ENCODE results near the gene JAG1. TPM values are rescaled to one million over a fixed set of nuclear protein-coding genes. Genes with fewer than 3 reads are reported as not detected.

Gene JAG1
- total RNA-seq, 1 donor from 2014 or later: 70.3 TPM

GRCh38 chr20:10596710-10597121 lies 77.1 kb downstream of the JAG1 start:
- Mint-ChIP-seq H3K36me3 (ENCODE audit: low read depth) (peaks cover 2% of the 10 kb centered on the region), H3K4me1 (peaks cover 7% of the 10 kb centered on the region), H3K4me3 (no peak overlapping the region), H3K9me3 (no peaks in the 10 kb centered on the region), H3K27ac (ENCODE audit: unreplicated experiment) (no peak overlapping the region), H3K27me3 (ENCODE audit: low read depth) (no peaks in the 10 kb centered on the region)
- TF ChIP-seq, protein P1, sequence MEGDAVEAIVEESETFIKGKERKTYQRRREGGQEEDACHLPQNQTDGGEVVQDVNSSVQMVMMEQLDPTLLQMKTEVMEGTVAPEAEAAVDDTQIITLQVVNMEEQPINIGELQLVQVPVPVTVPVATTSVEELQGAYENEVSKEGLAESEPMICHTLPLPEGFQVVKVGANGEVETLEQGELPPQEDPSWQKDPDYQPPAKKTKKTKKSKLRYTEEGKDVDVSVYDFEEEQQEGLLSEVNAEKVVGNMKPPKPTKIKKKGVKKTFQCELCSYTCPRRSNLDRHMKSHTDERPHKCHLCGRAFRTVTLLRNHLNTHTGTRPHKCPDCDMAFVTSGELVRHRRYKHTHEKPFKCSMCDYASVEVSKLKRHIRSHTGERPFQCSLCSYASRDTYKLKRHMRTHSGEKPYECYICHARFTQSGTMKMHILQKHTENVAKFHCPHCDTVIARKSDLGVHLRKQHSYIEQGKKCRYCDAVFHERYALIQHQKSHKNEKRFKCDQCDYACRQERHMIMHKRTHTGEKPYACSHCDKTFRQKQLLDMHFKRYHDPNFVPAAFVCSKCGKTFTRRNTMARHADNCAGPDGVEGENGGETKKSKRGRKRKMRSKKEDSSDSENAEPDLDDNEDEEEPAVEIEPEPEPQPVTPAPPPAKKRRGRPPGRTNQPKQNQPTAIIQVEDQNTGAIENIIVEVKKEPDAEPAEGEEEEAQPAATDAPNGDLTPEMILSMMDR (conservative IDR thresholded peaks at IDR 0.05): no peak
- no peak for DNase-seq (ENCODE audit: low read depth, low spot score)

- TF ChIP-seq, protein P1 (conservative IDR thresholded peaks at IDR 0.05): no peak
- H3K36me3 Mint-ChIP-seq (ENCODE audit: low read depth): peaks cover 2% of the 10 kb centered on the region
- no peaks in the 10 kb centered on the region for H3K9me3 Mint-ChIP-seq
- H3K27me3 Mint-ChIP-seq (ENCODE audit: low read depth): no peaks in the 10 kb centered on the region
- H3K27ac Mint-ChIP-seq (ENCODE audit: unreplicated experiment): no peak overlapping the region
- no peak overlapping the region for H3K4me3 Mint-ChIP-seq
- no peak for DNase-seq (ENCODE audit: low read depth, low spot score)
- H3K4me1 Mint-ChIP-seq: peaks cover 12% of the 10 kb centered on the region
Observed at GRCh38 chr20:10595985-10596384, 77.8 kb downstream of the JAG1 start.

GRCh38 chr20:10595266-10595665 lies 78.5 kb downstream of the JAG1 start:
- DNase-seq (ENCODE audit: low read depth, low spot score): no peak
- H3K27me3 Mint-ChIP-seq (ENCODE audit: low read depth): no peaks in the 10 kb centered on the region
- H3K4me1 Mint-ChIP-seq: peaks cover 14% of the 10 kb centered on the region
- no peak overlapping the region for H3K27ac Mint-ChIP-seq (ENCODE audit: unreplicated experiment)
- H3K4me3 Mint-ChIP-seq: no peak overlapping the region
- TF ChIP-seq, protein P1 (conservative IDR thresholded peaks at IDR 0.05): no peak
- H3K9me3 Mint-ChIP-seq: no peaks in the 10 kb centered on the region
- peaks cover 2% of the 10 kb centered on the region for H3K36me3 Mint-ChIP-seq (ENCODE audit: low read depth)

DNA sequence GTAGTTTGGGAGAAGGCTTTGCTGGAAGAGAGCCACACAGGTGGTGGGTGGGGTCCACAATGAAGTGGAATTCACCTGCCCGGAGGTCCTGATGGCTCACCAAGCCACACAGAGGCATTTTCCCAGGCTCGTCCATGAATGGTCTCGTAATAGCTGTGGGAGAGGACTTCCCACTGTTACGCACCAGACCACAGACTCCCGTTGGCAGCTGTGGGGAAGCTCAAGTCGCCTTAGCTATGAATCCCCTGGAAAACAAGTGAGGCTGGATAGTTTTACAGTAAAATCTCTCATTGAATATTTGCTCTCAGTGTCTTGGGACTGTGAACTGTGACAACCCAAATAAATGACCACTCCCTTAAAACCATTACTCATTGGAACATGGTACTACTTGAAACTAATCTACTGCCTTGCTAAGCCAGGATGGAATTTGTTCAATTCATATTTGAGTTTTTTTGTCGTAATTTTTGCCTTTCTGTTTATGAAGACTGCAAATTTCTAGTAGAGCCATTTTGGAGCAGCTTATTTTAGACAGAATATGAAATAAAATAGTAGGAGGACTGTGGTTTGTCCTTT lies 79.4 kb downstream of the JAG1 start:
- TF ChIP-seq, protein P1 (conservative IDR thresholded peaks at IDR 0.05): no peak
- no peak overlapping the region for H3K27ac Mint-ChIP-seq (ENCODE audit: unreplicated experiment)
- H3K36me3 Mint-ChIP-seq (ENCODE audit: low read depth): peaks cover 2% of the 10 kb centered on the region
- no peaks in the 10 kb centered on the region for H3K27me3 Mint-ChIP-seq (ENCODE audit: low read depth)
- DNase-seq (ENCODE audit: low read depth, low spot score): no peak
- no peak overlapping the region for H3K4me3 Mint-ChIP-seq
- no peaks in the 10 kb centered on the region for H3K9me3 Mint-ChIP-seq
- H3K4me1 Mint-ChIP-seq: peaks cover 14% of the 10 kb centered on the region

DNA sequence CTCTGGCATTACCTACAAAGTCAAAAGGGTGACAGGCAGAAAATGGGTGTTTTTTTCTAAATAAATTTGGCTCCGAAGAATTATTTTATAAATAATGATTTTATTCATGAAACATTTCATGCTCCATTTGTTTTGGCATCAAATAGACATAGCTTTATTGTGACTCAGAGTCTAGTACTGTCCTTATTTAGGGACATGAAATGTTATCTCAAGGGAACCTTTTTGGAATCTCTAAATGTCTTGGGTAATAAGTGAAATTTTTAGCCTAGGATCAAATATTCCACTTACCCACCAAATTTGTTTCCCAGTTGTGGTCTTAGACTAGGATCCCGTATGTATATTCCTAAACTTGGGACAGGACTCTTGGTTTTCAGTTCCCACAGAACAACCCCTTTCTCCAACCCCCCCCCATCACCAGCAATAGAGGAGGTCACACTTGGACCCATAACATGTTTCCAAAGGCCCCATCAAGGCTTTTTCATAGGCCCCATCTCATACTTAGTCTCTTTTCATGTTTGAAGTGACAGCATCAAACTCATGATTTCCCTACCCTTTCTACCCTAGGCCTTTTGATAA lies 81.8 kb downstream of the JAG1 start:
- Mint-ChIP-seq H3K27ac (ENCODE audit: unreplicated experiment) (no peak overlapping the region), H3K4me1 (peaks cover 16% of the 10 kb centered on the region), H3K27me3 (ENCODE audit: low read depth) (no peaks in the 10 kb centered on the region), H3K4me3 (no peak overlapping the region), H3K9me3 (no peaks in the 10 kb centered on the region), H3K36me3 (ENCODE audit: low read depth) (peaks cover under 1% of the 10 kb centered on the region)
- TF ChIP-seq, protein P1 (conservative IDR thresholded peaks at IDR 0.05): no peak
- DNase-seq (ENCODE audit: low read depth, low spot score): no peak

Data from neural crest cell (in vitro differentiated cells).